Activated CD4-positive, CD25-positive, alpha-beta regulatory T cell treated with anti-CD3 and anti-CD28 coated beads, Interleukin-2, amount 50 U/mL, for 24 hours (primary cell): ENCODE measurements around the gene ABCG1.
"Not testable (repeated sequence)": the region's sequence is repeated elsewhere in the genome, so short reads cannot be mapped to it uniquely, and the experiment has no call there.

ENCODE experiments used
- ATAC-seq, 2 donors: fragments of 150-1000 bp; cut with Tn5 transposase; one replicate each; pipeline ENCODE4 v1.10.0; 2021; ENCODE audit warnings: mild to moderate bottlenecking in 1 of 2, moderate library complexity in 1 of 2

ABCG1 gene

GRCh38 chr21:42292563-42293142 is 73.7 kb downstream of the ABCG1 start:
- ATAC-seq = not testable (repeated sequence)

DNA sequence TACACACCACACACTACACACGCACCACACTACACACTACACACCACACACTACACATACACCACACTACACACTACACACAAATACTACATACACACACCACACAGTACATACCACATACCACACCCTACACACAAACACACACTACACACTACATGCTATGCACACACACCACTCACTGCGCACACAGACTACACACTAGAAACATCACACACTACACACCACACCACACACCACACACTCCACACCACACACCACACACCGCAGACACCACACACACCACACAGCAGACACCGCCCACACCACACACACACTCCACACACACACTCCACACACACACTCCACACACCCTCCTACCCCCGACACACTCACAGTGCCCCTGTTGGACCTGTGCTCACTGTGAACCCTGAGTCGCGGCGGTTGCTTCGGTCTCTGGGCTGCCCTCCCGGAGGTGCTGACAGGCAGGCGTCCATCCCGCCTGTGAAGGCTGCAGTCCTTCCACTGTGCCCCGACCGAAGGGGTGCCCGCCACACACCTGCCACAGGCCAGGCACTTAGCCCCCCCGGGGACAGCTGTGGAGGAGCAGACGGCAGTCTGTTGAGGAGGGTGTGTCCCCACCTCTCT is 74.8 kb downstream of the ABCG1 start:
- ATAC-seq = no peak

DNA sequence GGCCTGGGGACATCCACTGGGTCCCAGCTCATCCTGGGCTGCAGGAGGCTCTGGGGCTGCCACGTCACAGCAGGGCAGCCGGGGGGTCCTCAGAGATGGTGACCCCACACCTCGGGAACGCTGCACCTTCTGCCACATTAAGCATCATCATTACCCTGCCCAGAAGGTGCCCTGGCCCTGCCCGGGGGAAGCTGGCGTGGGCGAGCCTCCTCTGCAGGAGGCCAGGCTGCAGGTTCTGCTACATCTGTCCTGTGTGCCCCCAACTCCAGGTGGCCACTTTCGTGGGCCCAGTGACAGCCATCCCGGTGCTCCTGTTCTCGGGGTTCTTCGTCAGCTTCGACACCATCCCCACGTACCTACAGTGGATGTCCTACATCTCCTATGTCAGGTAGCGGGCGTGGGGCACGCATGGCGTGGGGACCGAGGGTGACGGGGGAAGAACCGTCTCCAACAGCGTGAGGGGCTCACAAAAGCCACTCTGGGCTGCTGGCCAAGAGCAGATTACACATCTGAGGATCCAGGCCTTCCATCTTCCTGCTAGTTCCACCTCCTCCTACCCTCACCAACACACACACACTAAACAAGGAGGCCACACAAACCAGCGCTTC is 75.4 kb downstream of the ABCG1 start:
- no peak for ATAC-seq

DNA sequence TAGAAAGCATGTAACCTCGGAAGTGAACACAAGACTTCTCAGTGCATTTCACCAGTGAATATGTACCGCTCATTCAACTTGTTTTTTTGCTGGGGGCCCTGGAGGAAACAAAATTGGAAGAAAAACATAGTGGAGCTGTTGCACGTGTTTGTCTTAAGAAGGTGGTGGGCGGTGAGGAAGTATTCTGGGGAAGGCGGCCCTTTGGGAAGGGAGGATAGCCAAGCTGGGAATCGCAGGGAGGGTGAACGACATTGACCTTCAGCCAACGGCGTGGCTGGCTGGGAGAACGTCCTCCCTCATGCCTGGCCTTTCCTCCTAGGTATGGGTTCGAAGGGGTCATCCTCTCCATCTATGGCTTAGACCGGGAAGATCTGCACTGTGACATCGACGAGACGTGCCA is 76.9 kb downstream of the ABCG1 start:
- ATAC-seq = no peak

- no peak for ATAC-seq
Observed at GRCh38 chr21:42296501-42296900, 77.6 kb downstream of the ABCG1 start.

DNA sequence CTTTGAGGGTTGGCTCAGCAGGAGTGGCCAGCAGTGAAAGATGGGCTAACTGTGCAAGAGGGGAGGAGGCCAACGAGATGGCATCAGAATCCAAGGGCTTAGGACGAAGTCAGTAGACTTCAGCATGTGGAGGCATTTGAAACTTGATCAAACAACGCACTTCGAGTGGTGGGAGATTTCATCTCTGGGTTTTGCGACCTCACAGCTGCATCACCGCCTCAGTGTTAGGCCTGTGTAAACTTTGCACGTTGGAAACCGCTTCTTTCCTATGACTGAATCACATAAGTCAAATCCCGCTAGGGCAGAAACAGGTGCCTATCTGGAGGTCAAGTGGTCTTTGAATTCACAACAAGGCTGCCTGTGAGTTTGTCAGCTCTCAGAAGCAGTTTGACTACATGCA is 78.4 kb downstream of the ABCG1 start:
- ATAC-seq = no peak

- no peak for ATAC-seq
Observed at GRCh38 chr21:42298237-42298636, 79.3 kb downstream of the ABCG1 start.

- ATAC-seq = no peak
Observed at GRCh38 chr21:42298657-42299056, 79.7 kb downstream of the ABCG1 start.

DNA sequence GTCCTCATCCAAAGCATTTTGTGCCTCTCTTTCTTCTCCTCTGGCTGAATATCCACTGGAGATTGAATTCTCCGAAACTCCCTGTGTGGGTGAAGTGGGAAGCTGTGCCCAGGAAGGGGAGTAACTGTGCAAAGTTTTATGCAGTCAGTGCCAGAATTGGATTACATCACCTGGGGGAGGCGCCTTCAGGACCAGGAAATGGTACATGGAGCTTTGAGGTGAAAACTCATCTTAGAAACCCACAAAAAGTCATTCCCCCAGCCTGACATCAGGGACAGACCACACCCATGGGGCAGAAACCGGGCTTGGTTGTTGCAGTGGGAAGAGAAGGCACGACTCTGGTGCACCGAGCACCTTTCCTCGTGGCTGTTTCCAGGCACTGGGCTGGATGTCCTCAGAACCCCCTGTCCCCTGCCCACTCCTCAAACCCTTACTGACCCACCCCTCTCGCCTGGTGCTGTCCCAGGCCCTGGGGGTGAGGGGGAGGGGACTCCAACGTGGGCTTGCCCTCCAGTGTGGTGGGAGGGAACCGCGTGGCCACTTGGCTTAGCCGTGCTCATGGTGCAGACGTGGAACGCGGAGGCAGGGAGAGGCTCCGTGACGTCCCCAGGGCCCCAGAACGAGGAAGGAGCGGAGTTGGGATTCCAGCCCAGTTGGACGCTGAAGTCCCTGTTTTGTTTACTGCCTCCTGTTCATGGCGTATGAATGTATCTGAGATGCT is 80.5 kb downstream of the ABCG1 start:
- ATAC-seq = no peak

DNA sequence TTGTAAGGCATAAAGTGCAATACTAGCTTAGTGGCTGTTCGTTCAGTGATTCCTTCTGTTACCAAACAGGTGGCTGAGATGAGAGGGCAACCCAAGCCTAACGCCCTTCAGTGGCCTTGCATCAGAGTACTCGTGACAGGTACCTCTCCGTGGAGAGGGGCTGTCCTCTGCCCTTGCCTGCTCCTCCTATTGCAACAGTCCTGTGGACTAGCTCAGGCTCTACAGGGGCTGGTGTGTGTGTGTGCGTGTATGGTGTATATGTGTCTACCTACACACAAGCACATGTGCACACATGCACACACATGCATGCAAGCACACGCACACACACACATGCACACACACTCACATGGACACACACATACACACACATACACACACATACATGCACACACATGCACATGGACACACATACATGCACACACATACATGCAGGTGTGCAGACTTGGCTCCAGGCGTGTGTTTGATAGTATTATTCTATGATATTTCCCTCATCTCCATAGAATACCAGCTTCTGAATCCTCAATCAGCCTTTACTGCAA is 81.2 kb downstream of the ABCG1 start:
- ATAC-seq = no peak

DNA sequence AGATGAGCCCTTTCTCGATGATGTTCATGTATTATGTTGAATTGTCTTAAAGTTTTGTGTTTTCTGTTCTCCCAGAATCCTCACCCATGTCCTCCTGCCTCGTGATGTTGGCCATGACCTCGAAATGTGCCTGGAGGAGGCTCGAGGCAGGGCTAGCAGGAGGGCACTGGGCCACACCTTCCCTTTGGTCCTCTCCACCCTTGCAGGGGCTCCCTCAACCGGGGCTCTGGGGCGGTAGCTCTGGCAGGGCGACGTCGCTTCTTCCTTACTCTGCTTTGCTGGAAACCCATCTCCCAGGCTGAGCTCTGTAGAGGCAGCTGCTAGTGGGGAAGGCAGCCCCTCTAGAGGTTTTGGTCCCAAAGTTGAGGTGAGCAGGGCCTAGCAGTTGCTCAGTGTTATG is 82.0 kb downstream of the ABCG1 start:
- ATAC-seq = no peak

- ATAC-seq = no peak
Observed at GRCh38 chr21:42301371-42302075, 82.6 kb downstream of the ABCG1 start.

- no peak for ATAC-seq
Observed at GRCh38 chr21:42302076-42302650, 83.2 kb downstream of the ABCG1 start.

DNA sequence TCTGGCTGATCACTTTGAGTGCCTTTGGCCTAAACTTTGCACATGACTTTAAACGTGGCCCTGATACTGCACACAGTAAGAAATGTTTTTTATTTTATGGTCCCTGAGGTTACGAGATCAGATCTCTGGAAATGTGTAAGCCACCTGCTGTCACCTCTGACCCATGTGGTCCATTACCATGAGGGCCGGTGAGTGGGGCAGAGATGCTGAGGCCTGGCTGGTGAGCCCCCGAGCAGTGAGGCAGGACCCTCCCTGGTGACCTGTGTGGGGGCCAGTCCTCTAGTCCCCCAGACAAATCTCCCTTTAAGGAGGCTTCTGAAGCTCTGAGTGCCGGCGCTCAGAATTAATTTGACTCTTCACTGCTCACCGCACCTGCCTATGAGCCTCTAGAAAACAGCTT is 83.9 kb downstream of the ABCG1 start:
- ATAC-seq = no peak

DNA sequence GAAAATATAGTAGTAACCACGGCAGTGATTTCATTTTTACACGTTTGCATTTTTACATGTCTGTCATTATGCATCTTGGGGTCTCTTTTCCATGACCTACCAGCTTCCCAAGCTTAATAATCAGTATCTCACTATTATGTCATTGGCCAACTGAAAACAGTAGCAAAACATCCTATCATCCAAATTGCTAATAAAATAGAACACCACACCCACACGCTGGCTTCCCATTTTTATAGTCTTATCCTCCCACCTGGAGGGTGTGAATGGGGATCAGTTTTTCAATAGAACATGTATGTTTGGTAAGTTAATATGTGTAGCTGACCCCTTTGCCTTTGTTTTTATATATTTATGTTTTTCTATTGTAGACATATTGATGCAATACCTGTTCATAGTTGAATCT is 84.5 kb downstream of the ABCG1 start:
- no peak for ATAC-seq

DNA sequence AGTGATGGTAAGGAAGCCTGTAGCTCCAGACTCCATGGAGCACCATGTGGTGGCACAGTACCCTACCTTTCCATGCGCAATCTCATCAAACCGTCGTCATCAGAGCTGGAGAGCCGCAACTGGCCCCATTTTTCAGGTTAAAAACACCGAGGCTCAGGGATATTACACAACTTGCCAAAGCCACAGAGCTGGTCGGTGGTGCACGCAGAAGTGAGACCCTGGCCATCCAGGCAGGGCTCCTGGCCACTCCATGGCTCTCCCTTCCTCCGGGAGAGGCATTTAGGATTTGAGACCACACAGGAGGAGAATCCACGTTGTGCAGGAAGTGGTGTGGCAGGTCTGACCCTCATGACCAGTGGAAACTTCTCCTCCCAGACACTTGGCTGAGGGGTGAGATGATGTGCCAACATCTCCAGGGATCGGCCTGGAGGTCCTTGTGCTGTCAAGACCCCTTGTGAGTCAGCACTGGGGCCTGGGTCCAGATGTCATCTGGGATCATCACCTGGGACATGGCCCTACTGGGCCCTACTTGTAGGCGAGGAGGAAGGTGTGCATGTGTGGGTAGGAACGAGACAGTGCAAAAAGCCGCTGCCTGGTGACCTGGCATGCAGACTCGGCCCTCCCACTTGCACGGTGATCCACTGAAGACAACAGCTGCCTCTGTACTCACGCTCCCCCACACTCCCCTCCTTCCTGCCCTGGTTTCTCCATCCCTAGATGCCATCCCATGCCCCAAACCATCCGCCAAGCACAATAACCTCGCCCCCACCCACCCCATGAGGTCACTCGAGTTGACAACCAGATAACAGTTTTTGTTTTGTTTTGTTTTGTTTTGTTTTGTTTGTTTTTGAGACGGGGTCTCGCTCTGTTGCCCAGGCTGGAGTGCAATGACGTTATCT is 85.9 kb downstream of the ABCG1 start:
- ATAC-seq = no peak

- no peak for ATAC-seq
Observed at GRCh38 chr21:42305707-42306147, 86.8 kb downstream of the ABCG1 start.

DNA sequence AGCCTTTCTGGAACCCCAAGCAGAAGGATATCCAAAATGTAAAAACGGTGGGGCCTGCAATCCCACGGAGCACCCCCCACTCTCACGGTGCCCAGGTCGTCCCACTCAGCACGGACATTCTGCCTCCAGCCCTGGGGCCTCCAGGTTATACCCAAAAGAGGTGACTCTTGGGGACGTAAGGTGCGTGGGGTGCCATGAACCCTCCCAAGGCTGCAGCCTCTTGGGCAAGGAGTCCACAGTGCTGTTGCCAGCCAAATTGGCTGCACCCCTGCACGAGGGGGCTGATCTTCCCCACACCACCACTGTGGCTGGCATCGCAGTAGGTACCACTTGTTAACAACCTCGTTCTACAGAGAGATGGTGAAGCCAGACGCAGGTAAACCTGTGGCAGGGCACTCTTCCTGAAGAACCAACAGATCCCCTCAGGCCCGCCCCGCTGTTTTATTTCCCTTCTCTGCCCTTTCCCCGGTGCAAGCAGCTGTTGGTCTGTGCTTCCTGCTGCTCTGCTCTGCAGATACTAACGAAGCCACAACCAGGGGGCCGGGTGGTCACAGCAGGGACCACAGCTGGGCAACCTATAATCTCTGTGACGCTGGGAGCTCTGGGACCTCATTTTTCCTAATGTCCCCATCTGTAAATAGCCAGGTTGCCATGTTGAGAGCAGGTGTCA is 87.6 kb downstream of the ABCG1 start:
- ATAC-seq = no peak

GRCh38 chr21:42307106-42307505 is 88.2 kb downstream of the ABCG1 start:
- no peak for ATAC-seq

DNA sequence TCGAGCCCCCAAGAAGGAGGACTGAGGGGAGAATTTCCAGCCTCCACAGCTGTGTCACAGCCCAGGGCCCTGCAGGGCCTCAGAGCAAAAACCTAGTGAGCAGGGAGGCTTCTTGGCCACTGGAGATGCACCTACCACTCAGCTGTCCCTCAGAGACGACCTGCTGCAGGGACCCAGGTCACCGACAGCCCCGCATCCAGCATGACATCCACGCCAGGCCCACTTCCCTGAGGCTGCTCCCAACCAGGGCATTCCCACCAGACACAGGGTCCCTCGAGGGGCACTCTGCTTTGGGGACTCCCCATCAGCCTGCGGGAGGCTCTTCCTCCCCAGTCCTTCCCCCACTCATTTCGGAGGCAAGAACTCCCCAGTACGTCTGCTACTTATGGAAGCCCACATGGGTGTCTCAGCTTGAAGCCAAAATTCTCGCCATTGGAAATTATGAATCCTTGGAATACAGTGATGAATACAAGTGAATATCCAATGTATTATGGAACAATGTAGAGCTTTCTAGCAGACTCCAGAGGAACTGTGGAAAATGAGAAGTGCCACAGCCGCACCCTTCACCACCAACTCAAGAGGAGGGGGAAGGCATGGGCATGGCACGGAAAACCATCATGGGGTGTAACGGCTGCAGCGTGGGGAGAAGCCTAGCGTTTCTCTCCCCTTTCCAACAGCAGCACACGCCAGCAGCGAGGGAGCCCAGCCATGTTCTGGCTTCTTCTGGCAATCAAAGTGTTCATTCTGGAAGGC is 89.4 kb downstream of the ABCG1 start:
- ATAC-seq = no peak
